IPS-NIHi11 (cell line): ENCODE measurements around the gene ZIC1.

Source experiments
- DNase-seq: peaks from one replicate; pipeline ENCODE4 v3.0.0; 2012; ENCODE audit warnings: mixed read lengths, low spot score

Gene ZIC1

GRCh38 chr3:147380387-147380951 lies 28.7 kb upstream of the ZIC1 start:
- DNase-seq: no peak

GRCh38 chr3:147380977-147381376 lies 28.2 kb upstream of the ZIC1 start:
- DNase-seq: no peak

- DNase-seq: no peak
Measured at GRCh38 chr3:147381596-147381995, 27.6 kb upstream of the ZIC1 start.

GRCh38 chr3:147383617-147384016 lies 25.5 kb upstream of the ZIC1 start:
- DNase-seq: no peak

GRCh38 chr3:147384210-147385058 lies 24.7 kb upstream of the ZIC1 start:
- peak; percentile 58 for DNase-seq

GRCh38 chr3:147385059-147386012 lies 23.8 kb upstream of the ZIC1 start:
- DNase-seq: no peak

GRCh38 chr3:147387291-147387884 lies 21.8 kb upstream of the ZIC1 start:
- DNase-seq: no peak

- no peak for DNase-seq
Measured at GRCh38 chr3:147387885-147388699, 21.1 kb upstream of the ZIC1 start.

- DNase-seq: no peak
Measured at GRCh38 chr3:147388700-147389580, 20.2 kb upstream of the ZIC1 start.

GRCh38 chr3:147389717-147390116 lies 19.4 kb upstream of the ZIC1 start:
- DNase-seq: no peak

- no peak for DNase-seq
Measured at GRCh38 chr3:147390589-147391569, 18.3 kb upstream of the ZIC1 start.

GRCh38 chr3:147391781-147392624 lies 17.2 kb upstream of the ZIC1 start:
- DNase-seq: peak; percentile 64

- DNase-seq: no peak
Measured at GRCh38 chr3:147392625-147392946, 16.6 kb upstream of the ZIC1 start.

GRCh38 chr3:147393261-147393942 lies 15.8 kb upstream of the ZIC1 start:
- DNase-seq: no peak

GRCh38 chr3:147393943-147394883 lies 15.0 kb upstream of the ZIC1 start:
- DNase-seq: no peak

- DNase-seq: no peak
Measured at GRCh38 chr3:147394884-147395225, 14.3 kb upstream of the ZIC1 start.
